KBM-7 (cell line): ENCODE data around the gene FSD1L.
"Not testable (repeated sequence)": the region's sequence is repeated elsewhere in the genome, so short reads cannot be mapped to it uniquely, and the experiment has no call there.

Experiments
- DNase-seq: peaks from one replicate; pipeline ENCODE4 v3.0.0-alpha.2; 2015
- in situ Hi-C: fragments of 300-500 bp; cut with MboI; formaldehyde crosslinking; loops from 2 replicates; pipeline ENCODE4 v1.14.3; 2020; ENCODE audit warnings: low sequenced_read_pairs, low pct_unique_long_range_greater_than_20kb, mixed read lengths

Gene FSD1L

DNA sequence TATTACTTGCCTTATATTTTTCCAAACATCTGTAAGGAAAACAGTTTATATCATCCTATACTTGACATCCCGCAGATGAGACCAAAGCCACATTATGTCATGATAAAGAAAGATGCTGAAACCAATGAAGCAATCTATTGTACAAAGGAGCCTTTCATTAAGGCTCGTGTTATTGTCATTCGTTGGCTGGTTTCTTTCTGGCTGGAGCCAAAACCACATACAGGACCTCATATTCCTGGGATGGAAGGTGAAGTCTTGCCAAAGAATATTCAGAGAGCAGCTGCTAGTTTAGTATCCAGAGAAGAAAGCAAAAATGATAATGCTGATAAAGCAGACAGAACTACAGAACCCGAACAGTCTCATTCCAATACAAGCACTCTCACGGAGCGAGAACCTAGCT lies 73.2 kb downstream of the FSD1L start:
- in situ Hi-C loops: not testable (repeated sequence)

GRCh38 chr9:105522618-105523385 lies 75.0 kb downstream of the FSD1L start:
- in situ Hi-C loops, DNase-seq: not testable (repeated sequence)

More for the DNA sequence above, 73.2 kb downstream of the FSD1L start:
- DNase-seq: not testable (repeated sequence)

- in situ Hi-C loops: no loop called here
- DNase-seq: no peak
Observed at GRCh38 chr9:105531530-105531929, 83.7 kb downstream of the FSD1L start.

DNA sequence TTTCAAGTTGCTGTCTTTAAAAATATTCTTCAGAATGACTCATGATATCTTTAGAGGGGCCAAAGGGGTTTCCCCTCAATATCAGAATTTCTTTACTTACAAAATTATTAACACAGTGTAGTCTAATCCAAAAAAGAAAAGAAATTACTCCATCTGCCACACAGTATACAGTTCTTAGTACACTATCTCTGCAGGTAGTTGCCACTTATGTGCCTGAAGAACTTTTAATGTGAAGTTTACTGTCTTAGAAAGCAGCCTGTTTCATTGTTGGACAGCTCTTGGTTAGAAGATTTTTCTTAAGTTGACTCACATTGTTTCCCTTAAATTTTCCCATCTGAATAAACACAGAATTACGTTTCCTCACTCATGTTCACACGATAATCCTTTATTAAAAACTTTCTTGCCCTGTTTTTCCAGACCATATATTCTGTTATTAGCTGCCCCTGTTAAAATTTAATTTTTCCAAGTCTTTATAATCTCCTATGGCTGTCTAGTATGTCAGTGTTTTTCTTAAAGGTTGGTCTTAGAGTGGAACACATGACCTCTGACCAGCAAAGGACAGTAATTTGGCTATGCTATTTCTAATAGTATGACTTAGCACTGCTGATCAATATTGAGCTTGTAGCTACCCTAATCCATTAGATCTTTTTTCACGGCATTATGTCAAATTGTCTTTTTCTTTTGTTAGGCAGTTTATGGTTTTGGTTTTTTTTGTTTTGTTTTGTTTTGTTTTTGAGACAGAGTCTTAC lies 88.3 kb downstream of the FSD1L start:
- no peak for DNase-seq
- in situ Hi-C loops: no loop called here

DNA sequence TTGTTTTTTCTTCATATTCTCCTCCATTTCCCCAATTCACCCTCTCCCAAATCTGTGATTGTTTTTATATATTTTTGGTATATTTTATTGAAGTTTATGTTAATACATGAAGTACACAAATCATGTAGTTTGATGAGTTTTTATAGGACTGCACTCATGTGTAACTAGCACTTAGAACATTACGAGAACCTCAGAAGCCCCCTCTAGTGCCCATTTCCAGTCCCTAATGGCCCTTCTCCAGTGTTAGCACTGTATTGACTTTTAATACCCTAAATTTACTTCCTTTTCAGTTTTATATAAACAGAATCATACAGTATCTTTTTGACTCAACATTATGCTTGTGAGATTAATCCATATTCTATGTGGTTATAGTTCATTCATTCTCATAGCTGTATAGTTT lies 91.6 kb downstream of the FSD1L start:
- DNase-seq: no peak
- in situ Hi-C loops: no loop called here

DNA sequence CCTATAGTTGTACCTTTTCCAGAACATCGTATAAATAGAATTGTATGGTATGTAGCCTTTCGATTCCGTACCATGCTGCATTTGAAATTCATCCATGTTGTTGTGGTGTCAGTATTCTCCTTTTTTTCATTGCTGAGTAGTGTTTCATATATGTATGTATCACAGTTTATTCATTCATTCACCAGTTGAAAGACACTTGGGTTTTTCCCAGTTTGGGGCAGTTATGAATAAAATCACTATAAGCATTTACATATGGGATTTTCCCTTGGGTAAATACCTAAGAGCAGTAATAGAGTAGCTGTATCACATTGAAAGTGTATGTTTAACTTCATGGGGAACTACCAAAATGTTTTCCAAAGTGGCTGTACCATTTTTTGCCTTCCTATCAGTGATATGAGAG lies 94.0 kb downstream of the FSD1L start:
- no peak for DNase-seq
- in situ Hi-C loops: no loop called here

DNA sequence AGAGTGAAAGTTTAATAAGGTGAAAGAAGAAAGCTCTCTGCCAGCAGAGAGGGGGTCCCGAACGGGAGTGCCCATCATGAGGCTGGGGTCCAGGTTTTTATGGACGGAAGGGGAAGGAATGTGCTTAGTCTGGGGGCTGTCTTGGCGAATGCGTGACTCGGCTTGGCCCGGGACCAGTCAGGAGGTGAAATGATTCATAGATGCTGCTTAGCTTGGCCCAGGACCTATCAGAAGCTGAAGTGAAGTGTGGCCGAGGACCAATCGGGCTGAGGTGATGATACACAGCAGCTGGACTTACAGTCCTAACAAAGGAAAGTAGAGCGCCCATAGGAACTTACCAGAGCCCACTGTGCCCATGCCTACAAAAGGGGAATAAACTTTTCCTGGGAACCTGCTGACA lies 106.2 kb downstream of the FSD1L start:
- in situ Hi-C loops: no loop called here
- DNase-seq: no peak

DNA sequence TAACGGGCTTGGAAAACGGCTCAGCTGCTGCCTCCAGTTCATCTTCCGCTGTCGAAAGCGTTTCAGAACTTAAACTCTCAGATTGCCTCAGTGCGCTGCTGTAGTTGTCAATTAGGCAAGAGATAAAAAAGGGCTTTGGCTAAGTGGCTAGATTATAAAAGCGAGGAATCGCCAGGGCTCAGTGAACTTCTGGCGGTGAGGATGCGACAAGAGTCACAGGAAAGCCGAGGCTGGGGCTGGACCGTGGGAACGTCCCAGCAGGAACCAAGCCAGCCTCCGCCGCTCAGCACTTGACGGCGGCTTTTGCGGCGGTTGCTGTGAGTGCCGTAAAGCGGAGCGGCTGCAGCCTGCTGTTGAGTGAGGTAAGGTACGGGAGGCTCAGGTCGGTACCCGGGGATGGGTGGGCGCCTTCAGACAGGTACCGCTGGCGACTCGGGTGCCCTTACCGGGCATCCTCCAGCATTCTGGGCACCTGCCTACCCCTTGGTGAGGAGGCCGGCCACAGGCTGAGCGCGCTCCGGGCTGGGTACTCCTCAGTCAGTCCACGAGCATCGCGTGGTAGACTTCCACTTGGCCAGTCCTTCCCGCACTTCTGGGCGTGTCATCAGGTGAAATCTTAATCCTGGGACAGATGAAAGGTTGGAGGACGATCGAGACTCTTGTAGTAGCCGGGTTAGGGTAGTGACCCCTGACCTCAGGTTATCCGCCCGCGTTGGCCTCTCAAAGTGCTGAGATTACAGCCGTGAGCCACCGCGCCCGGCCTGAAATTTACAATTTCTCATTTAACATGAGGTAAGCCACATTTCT lies 110.2 kb downstream of the FSD1L start, which contains the start of gene FKTN:
Gene FKTN, plus strand, starts transcription at position 328 of the 807 bp plus-strand sequence. CDS start 16,902 bp downstream, outside the sequence.
- in situ Hi-C loops: no loop called here

DNA sequence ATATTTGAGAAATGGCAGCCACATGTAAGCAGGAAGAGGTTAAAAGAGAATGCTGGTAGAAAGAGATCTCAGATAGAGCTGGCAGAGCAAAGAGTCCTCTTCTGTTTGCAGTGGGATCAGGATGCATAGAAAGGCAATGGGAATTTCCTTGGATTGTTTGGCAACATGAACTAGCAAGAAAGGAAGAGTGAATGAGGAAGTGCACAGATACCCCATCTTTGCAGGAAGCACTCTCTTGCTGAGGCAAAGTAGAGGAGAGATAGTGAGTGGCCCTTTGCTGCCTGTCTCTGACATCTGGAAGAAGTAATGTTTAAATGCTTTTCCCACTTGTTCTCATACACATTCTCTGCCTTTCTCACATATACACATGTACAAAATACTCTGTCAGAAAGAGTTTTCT lies 124.6 kb downstream of the FSD1L start:
- in situ Hi-C loops: no loop called here
- DNase-seq: peak; percentile 5

More for the DNA sequence above, 110.2 kb downstream of the FSD1L start, which contains the start of gene FKTN:
- DNase-seq: peak; percentile 90

- in situ Hi-C loops, DNase-seq: not testable (repeated sequence)
Observed at GRCh38 chr9:105579952-105580351, 132.1 kb downstream of the FSD1L start.

GRCh38 chr9:105581550-105581949 lies 133.7 kb downstream of the FSD1L start:
- in situ Hi-C loops, DNase-seq: not testable (repeated sequence)

DNA sequence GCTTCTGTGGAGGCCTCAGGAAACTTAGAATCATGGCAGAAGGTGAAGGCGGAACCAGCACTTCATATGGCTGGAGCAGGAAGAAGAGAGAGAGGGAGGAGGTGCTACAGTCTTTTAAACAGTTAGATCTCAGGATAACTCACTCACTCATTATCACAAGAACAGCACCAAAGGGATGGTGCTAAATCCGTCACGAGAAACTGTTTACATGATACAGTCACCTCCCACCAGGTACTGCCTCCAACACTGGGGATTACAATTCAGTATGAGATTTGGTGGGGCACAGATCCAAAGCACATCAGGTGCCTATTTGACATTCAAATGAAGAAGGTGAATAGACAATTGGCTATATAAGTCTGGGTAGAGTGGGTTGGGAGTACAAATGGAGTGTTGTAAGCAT lies 145.3 kb downstream of the FSD1L start:
- in situ Hi-C loops: no loop called here

More for the DNA sequence above, 145.3 kb downstream of the FSD1L start:
- no peak for DNase-seq
